Colonic mucosa (tissue), 4 donors: ENCODE measurements around the gene POFUT2. TPM values are rescaled to one million over a fixed set of nuclear protein-coding genes. Genes with fewer than 3 reads are reported as not detected.

Source experiments
- DNase-seq: peaks from one replicate; pipeline ENCODE4 v3.0.0-alpha.2; 2020
- H3K27ac ChIP-seq: fragments of 200-600 bp; one replicate; pipeline ENCODE4 v1.8.0; 2021
- H3K27me3 ChIP-seq: fragments of 200-600 bp; one replicate; pipeline ENCODE4 v1.8.0; 2021
- H3K36me3 ChIP-seq: fragments of 200-600 bp; one replicate; pipeline ENCODE4 v1.8.0; 2021
- H3K4me1 ChIP-seq: fragments of 200-600 bp; one replicate; pipeline ENCODE4 v1.8.0; 2021; ENCODE audit warnings: mild to moderate bottlenecking
- H3K4me3 ChIP-seq: fragments of 200-600 bp; one replicate; pipeline ENCODE4 v1.8.0; 2021
- H3K9ac ChIP-seq, 2 donors: one replicate each; pipeline ENCODE4 v1.7.0; 2013; ENCODE audit warnings: control low read depth in 2 of 2, low read depth in 2 of 2, low read length in 2 of 2
- H3K9me3 ChIP-seq: fragments of 200-600 bp; one replicate; pipeline ENCODE4 v1.8.0; 2021
- CTCF ChIP-seq: fragments of 200-600 bp; IDR thresholded peaks from one replicate; pipeline ENCODE4 v1.8.0; 2022; ENCODE audit warnings: antibody characterized with exemption, mild to moderate bottlenecking
- intact Hi-C: fragments of 100-400 bp; cut with DNase I; formaldehyde crosslinking; loops from one replicate; pipeline ENCODE4 v1.14.1; 2022
- total RNA-seq, 2 donors: library from RNA; stranded (reverse); fragmentation: NEBNext Ultra II Directional in 1 of 2; extraction: Animal tissue kit (Norgen Biotek cat#: 25700) in 1 of 2; gene quantifications; one replicate each; pipeline ENCODE4 v1.2.1, GENCODE V29; 2021
- donor health status: healthy.
- donor health status: DM: no; HTN: no; CAD: no.
- donor health status: DM: no; HTN: no; CAD: no.

Gene POFUT2
- total RNA-seq, 2 donors from 2014 or later = 23.8 to 31.6 TPM

- H3K36me3 ChIP-seq = peaks cover 6% of the 10 kb centered on the region
- intact Hi-C loops = loop anchor here (10.0 kb wide), 1 partner anchor 136 kb away; no protein-coding TSS in a partner anchor
These were observed 6.7 kb downstream of the POFUT2 start for GRCh38 chr21:45280969-45281368.

GRCh38 chr21:45280178-45280821 is 7.4 kb downstream of the POFUT2 start:
- H3K36me3 ChIP-seq = peaks cover 6% of the 10 kb centered on the region

More at GRCh38 chr21:45280969-45281368, 6.7 kb downstream of the POFUT2 start:
- H3K9me3 ChIP-seq = no peaks in the 10 kb centered on the region
- no peaks in the 10 kb centered on the region for H3K4me1 ChIP-seq
- TF ChIP-seq CTCF = no peak
- no peaks in the 10 kb centered on the region for H3K27me3 ChIP-seq
- no peak for DNase-seq
- no peak overlapping the region for H3K9ac ChIP-seq
- no peak overlapping the region for H3K27ac ChIP-seq
- no peak overlapping the region for H3K4me3 ChIP-seq

GRCh38 chr21:45279446-45280177 is 8.1 kb downstream of the POFUT2 start:
- Histone ChIP-seq H3K36me3 (peaks cover 6% of the 10 kb centered on the region), H3K4me1 (no peaks in the 10 kb centered on the region), H3K9me3 (no peaks in the 10 kb centered on the region), H3K9ac (no peak overlapping the region), H3K27me3 (no peaks in the 10 kb centered on the region), H3K27ac (no peak overlapping the region), H3K4me3 (no peak overlapping the region)
- intact Hi-C loops = loop anchor here (10.0 kb wide), 1 partner anchor 135 kb away; no protein-coding TSS in a partner anchor
- TF ChIP-seq CTCF = no peak
- no peak for DNase-seq

More at GRCh38 chr21:45280178-45280821, 7.4 kb downstream of the POFUT2 start:
- Histone ChIP-seq H3K9ac (no peak overlapping the region), H3K4me1 (no peaks in the 10 kb centered on the region), H3K9me3 (no peaks in the 10 kb centered on the region), H3K4me3 (no peak overlapping the region), H3K27ac (no peak overlapping the region), H3K27me3 (no peaks in the 10 kb centered on the region)
- TF ChIP-seq CTCF = no peak
- no peak for DNase-seq
- intact Hi-C loops = loop anchor here (10.0 kb wide), 1 partner anchor 135 kb away; no protein-coding TSS in a partner anchor

GRCh38 chr21:45278156-45278911 is 9.4 kb downstream of the POFUT2 start:
- no peak overlapping the region for H3K9ac ChIP-seq
- intact Hi-C loops = no loop called here
- H3K9me3 ChIP-seq = no peaks in the 10 kb centered on the region
- no peaks in the 10 kb centered on the region for H3K27me3 ChIP-seq
- H3K27ac ChIP-seq = no peak overlapping the region
- H3K4me3 ChIP-seq = no peak overlapping the region
- no peak for DNase-seq
- TF ChIP-seq CTCF = no peak
- peaks cover 6% of the 10 kb centered on the region for H3K36me3 ChIP-seq
- no peaks in the 10 kb centered on the region for H3K4me1 ChIP-seq
